Liver (tissue), 9 donors: ENCODE results near the gene OR10P1. TPM values are rescaled to one million over a fixed set of nuclear protein-coding genes. Genes with fewer than 3 reads are reported as not detected.

Source experiments
- DNase-seq: peaks from one replicate; pipeline ENCODE4 v3.0.0-alpha.2; 2017; ENCODE audit warnings: low spot score
- H3K27ac ChIP-seq, 2 donors: one replicate each; pipeline ENCODE4 v1.7.0; 2013; ENCODE audit warnings: inconsistent platforms in 2 of 2, low read length in 2 of 2, control low read depth in 1 of 2, low read depth in 1 of 2, mild to moderate bottlenecking in 1 of 2
- H3K27me3 ChIP-seq, 4 donors: one replicate each; pipeline versions ENCODE4 v1.6.1 to v1.7.0; 2013; ENCODE audit warnings: low read length in 3 of 4, inconsistent platforms in 1 of 4, mild to moderate bottlenecking in 1 of 4, moderate library complexity in 1 of 4; ENCODE audit not compliant: control insufficient read depth in 4 of 4, insufficient read depth in 4 of 4
- H3K36me3 ChIP-seq, 4 donors: one replicate each; pipeline versions ENCODE4 v1.6.1 to v1.7.0; 2013; ENCODE audit warnings: low read length in 3 of 4, mild to moderate bottlenecking in 3 of 4, low read depth in 1 of 4, moderate library complexity in 1 of 4; ENCODE audit not compliant: control insufficient read depth in 4 of 4, insufficient read depth in 3 of 4
- H3K4me1 ChIP-seq, 4 donors: one replicate each; pipeline versions ENCODE4 v1.6.1 to v1.7.0; 2013; ENCODE audit warnings: low read length in 3 of 4, mild to moderate bottlenecking in 3 of 4, moderate library complexity in 1 of 4; ENCODE audit not compliant: control insufficient read depth in 4 of 4, insufficient read depth in 4 of 4
- H3K4me3 ChIP-seq, 3 donors: one replicate each; pipeline versions ENCODE4 v1.6.1 to v1.7.0; 2013; ENCODE audit warnings: low read length in 3 of 3, control low read depth in 1 of 3, low read depth in 1 of 3, mild to moderate bottlenecking in 1 of 3
- H3K9ac ChIP-seq, 2 donors: one replicate each; pipeline ENCODE4 v1.7.0; 2013; ENCODE audit warnings: low read length in 2 of 2, mild to moderate bottlenecking in 2 of 2, moderate library complexity in 2 of 2, control low read depth in 1 of 2, low read depth in 1 of 2
- H3K9me3 ChIP-seq, 4 donors: one replicate each; pipeline versions ENCODE4 v1.6.1 to v1.7.0; 2013; ENCODE audit warnings: low read length in 3 of 4; ENCODE audit not compliant: control insufficient read depth in 4 of 4
- EGR1 ChIP-seq, 2 donors: IDR thresholded peaks; 2 replicates each; pipeline ENCODE4 v1.6.1; 2016 to 2018; ENCODE audit warnings: antibody characterized with exemption in 2 of 2, low read depth in 2 of 2
- FOXA1 ChIP-seq: IDR thresholded peaks from 2 replicates; pipeline ENCODE4 v1.6.1; 2016; ENCODE audit warnings: antibody characterized with exemption
- FOXA2 ChIP-seq: IDR thresholded peaks from 2 replicates; pipeline ENCODE4 v1.6.1; 2016; ENCODE audit warnings: antibody characterized with exemption
- GABPA ChIP-seq, 2 donors: IDR thresholded peaks in 1 of 2; conservative IDR thresholded peaks in 1 of 2; 2 replicates each; pipeline ENCODE4 v1.6.1; 2016; ENCODE audit warnings: antibody characterized with exemption in 2 of 2, mild to moderate bottlenecking in 1 of 2, moderate library complexity in 1 of 2
- HNF4A ChIP-seq, 2 donors: conservative IDR thresholded peaks; 2 replicates each; pipeline ENCODE4 v1.6.1; 2016; ENCODE audit warnings: antibody characterized with exemption in 2 of 2, mild to moderate bottlenecking in 2 of 2
- HNF4G ChIP-seq: IDR thresholded peaks from 2 replicates; pipeline ENCODE4 v1.6.1; 2016; ENCODE audit warnings: antibody characterized with exemption
- JUND ChIP-seq, 2 donors: IDR thresholded peaks; 2 replicates each; pipeline ENCODE4 v1.6.1; 2016; ENCODE audit warnings: antibody characterized with exemption in 2 of 2
- NR2F2 ChIP-seq: IDR thresholded peaks from 2 replicates; pipeline ENCODE4 v1.6.1; 2016; ENCODE audit warnings: antibody characterized with exemption
- RAD21 ChIP-seq, 2 donors: IDR thresholded peaks; 2 replicates each; pipeline ENCODE4 v1.6.1; 2016; ENCODE audit warnings: antibody characterized with exemption in 2 of 2, mild to moderate bottlenecking in 2 of 2
- RXRA ChIP-seq, 2 donors: IDR thresholded peaks; 2 replicates each; pipeline ENCODE4 v1.6.1; 2017 to 2018; ENCODE audit warnings: antibody characterized with exemption in 2 of 2, mild to moderate bottlenecking in 1 of 2
- SP1 ChIP-seq: IDR thresholded peaks from 2 replicates; pipeline ENCODE4 v1.6.1; 2018; ENCODE audit warnings: antibody characterized with exemption, mild to moderate bottlenecking
- TAF1 ChIP-seq: conservative IDR thresholded peaks from 2 replicates; pipeline ENCODE4 v1.6.1; 2016; ENCODE audit warnings: antibody characterized with exemption, mild to moderate bottlenecking
- YY1 ChIP-seq: IDR thresholded peaks from 2 replicates; pipeline ENCODE4 v1.6.1; 2016; ENCODE audit warnings: antibody characterized with exemption, mild to moderate bottlenecking
- WGBS: extraction: QIAGEN DNeasy Blood & Tissue Kit; methylation state at CpG from one replicate; pipeline ENCODE4 v1.1.7; 2013; 5-methylcytosine and 5-hydroxymethylcytosine counted together
- polyA plus RNA-seq, 2 donors: library from polyadenylated mRNA; stranded (reverse) in 1 of 2; unstranded in 1 of 2; fragments of 200-250 nt in 1 of 2; fragments of >200 nt in 1 of 2; fragmentation: Nextera tagmentation in 1 of 2; extraction: Ambion mirVana in 1 of 2; gene quantifications; one replicate each; pipeline versions ENCODE4 v1.2.1 to v1.2.3, GENCODE V29; 2013 to 2015
- total RNA-seq, 2 donors: library from RNA; depleted of rRNA; stranded (reverse); fragments of >200 nt; gene quantifications; one replicate each; pipeline ENCODE4 v1.2.3, GENCODE V29; 2014
- TF ChIP-seq, protein P1 (sequence below): IDR thresholded peaks from 2 replicates; pipeline ENCODE4 v1.6.1; 2016; ENCODE audit warnings: antibody characterized with exemption
- TF ChIP-seq, protein P2 (sequence below): fragments of 150-350 bp; IDR thresholded peaks from 2 replicates; pipeline ENCODE4 v1.5.1; 2017; ENCODE audit warnings: improper control_type of control experiment, low read depth, low read length; ENCODE audit not compliant: missing input control
- TF ChIP-seq, protein P3 (sequence below): IDR thresholded peaks from 2 replicates; pipeline ENCODE4 v1.6.1; 2016; ENCODE audit warnings: antibody characterized with exemption
- TF ChIP-seq, protein P4 (sequence below): IDR thresholded peaks from 2 replicates; pipeline ENCODE4 v1.6.1; 2016; ENCODE audit warnings: antibody characterized with exemption
- TF ChIP-seq, protein P5 (sequence below): IDR thresholded peaks from 2 replicates; pipeline ENCODE4 v1.6.1; 2016; ENCODE audit warnings: antibody characterized with exemption, mild to moderate bottlenecking
- donor health status: healthy.
- donor health status: healthy.
- donor health status: healthy.
- donor health status: healthy.
- donor health status: healthy.

The OR10P1 gene
- total and polyA plus RNA-seq, 4 donors = not detected

DNA sequence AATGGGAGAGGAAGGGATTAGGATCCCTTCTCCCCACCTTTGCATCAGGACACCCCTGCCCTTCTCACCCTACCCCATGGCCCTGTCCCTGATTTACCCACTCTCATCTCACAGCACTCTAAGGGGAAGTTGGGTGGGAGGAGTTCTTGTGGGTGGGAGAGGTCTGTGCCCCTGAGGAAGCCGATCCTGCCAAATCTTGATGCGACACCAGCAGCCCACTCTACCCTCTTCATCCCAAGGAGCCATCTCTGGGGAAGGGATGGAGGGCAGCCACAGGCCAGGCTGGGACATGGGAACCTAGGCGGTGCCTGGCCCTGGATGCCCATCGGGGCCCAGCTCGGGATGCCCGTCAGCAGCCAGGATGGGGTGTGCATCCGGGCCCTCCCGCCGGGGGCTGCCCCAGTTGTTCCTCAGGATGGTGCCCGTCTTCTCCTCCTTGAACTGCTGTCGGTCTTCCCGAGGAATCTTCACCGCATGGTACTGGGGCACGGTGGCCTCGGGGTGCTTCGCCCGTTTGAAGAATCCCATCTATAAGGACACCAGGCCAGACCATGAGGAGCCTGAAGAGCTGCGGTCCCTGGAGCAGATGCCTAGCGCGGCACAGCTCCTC, 48.2 kb downstream of the OR10P1 start:
- H3K9ac ChIP-seq = no peak overlapping the region
- WGBS = 96% methylated on average over 20 of the region's 20 CpGs

More for the DNA sequence above, 48.2 kb downstream of the OR10P1 start:
- peaks cover 6 to 19% (median 9%) of the 10 kb centered on the region in 4 donors for H3K4me1 ChIP-seq
- no peak overlapping the region for H3K27ac ChIP-seq
- H3K36me3 ChIP-seq = peaks cover 0 to 9% (median 0%) of the 10 kb centered on the region in 4 donors
- TF ChIP-seq RXRA (IDR thresholded peaks at IDR 0.05) (no peak), HNF4A (conservative IDR thresholded peaks at IDR 0.05) (no peak), YY1 (no peak), JUND (IDR thresholded peaks at IDR 0.05) (no peak), FOXA2 (no peak), RAD21 (IDR thresholded peaks at IDR 0.05) (no peak), HNF4G (no peak), SP1 (no peak), EGR1 (IDR thresholded peaks at IDR 0.05; ENCODE audit: low read depth in 2 of 2) (no peak), NR2F2 (no peak), TAF1 (no peak), FOXA1 (no peak), GABPA (IDR thresholded peaks at IDR 0.05 in 1 of 2, conservative IDR thresholded peaks at IDR 0.05 in 1 of 2) (no peak)
- TF ChIP-seq, protein P1, sequence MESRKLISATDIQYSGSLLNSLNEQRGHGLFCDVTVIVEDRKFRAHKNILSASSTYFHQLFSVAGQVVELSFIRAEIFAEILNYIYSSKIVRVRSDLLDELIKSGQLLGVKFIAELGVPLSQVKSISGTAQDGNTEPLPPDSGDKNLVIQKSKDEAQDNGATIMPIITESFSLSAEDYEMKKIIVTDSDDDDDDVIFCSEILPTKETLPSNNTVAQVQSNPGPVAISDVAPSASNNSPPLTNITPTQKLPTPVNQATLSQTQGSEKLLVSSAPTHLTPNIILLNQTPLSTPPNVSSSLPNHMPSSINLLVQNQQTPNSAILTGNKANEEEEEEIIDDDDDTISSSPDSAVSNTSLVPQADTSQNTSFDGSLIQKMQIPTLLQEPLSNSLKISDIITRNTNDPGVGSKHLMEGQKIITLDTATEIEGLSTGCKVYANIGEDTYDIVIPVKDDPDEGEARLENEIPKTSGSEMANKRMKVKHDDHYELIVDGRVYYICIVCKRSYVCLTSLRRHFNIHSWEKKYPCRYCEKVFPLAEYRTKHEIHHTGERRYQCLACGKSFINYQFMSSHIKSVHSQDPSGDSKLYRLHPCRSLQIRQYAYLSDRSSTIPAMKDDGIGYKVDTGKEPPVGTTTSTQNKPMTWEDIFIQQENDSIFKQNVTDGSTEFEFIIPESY = no peak
- TF ChIP-seq, protein P2, sequence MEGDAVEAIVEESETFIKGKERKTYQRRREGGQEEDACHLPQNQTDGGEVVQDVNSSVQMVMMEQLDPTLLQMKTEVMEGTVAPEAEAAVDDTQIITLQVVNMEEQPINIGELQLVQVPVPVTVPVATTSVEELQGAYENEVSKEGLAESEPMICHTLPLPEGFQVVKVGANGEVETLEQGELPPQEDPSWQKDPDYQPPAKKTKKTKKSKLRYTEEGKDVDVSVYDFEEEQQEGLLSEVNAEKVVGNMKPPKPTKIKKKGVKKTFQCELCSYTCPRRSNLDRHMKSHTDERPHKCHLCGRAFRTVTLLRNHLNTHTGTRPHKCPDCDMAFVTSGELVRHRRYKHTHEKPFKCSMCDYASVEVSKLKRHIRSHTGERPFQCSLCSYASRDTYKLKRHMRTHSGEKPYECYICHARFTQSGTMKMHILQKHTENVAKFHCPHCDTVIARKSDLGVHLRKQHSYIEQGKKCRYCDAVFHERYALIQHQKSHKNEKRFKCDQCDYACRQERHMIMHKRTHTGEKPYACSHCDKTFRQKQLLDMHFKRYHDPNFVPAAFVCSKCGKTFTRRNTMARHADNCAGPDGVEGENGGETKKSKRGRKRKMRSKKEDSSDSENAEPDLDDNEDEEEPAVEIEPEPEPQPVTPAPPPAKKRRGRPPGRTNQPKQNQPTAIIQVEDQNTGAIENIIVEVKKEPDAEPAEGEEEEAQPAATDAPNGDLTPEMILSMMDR = no peak
- TF ChIP-seq, protein P3, sequence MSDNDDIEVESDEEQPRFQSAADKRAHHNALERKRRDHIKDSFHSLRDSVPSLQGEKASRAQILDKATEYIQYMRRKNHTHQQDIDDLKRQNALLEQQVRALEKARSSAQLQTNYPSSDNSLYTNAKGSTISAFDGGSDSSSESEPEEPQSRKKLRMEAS = no peak
- TF ChIP-seq, protein P4, sequence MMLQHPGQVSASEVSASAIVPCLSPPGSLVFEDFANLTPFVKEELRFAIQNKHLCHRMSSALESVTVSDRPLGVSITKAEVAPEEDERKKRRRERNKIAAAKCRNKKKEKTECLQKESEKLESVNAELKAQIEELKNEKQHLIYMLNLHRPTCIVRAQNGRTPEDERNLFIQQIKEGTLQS = no peak
- TF ChIP-seq, protein P5, sequence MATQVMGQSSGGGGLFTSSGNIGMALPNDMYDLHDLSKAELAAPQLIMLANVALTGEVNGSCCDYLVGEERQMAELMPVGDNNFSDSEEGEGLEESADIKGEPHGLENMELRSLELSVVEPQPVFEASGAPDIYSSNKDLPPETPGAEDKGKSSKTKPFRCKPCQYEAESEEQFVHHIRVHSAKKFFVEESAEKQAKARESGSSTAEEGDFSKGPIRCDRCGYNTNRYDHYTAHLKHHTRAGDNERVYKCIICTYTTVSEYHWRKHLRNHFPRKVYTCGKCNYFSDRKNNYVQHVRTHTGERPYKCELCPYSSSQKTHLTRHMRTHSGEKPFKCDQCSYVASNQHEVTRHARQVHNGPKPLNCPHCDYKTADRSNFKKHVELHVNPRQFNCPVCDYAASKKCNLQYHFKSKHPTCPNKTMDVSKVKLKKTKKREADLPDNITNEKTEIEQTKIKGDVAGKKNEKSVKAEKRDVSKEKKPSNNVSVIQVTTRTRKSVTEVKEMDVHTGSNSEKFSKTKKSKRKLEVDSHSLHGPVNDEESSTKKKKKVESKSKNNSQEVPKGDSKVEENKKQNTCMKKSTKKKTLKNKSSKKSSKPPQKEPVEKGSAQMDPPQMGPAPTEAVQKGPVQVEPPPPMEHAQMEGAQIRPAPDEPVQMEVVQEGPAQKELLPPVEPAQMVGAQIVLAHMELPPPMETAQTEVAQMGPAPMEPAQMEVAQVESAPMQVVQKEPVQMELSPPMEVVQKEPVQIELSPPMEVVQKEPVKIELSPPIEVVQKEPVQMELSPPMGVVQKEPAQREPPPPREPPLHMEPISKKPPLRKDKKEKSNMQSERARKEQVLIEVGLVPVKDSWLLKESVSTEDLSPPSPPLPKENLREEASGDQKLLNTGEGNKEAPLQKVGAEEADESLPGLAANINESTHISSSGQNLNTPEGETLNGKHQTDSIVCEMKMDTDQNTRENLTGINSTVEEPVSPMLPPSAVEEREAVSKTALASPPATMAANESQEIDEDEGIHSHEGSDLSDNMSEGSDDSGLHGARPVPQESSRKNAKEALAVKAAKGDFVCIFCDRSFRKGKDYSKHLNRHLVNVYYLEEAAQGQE = no peak
- no peaks in the 10 kb centered on the region for H3K27me3 ChIP-seq
- H3K9me3 ChIP-seq = no peaks in the 10 kb centered on the region
- H3K4me3 ChIP-seq = no peak overlapping the region
- no peak for DNase-seq
